Central memory CD8-positive, alpha-beta T cell (primary cell): ENCODE data around the gene PC.

ENCODE experiments used
- ATAC-seq: fragments of 150-1000 bp; cut with Tn5 transposase; replicated peaks from 2 replicates; pipeline ENCODE4 v1.10.0; 2022; ENCODE audit warnings: mild to moderate bottlenecking, moderate FRiP score, moderate number of reproducible peaks; ENCODE audit not compliant: poor library complexity, severe bottlenecking; ENCODE audit errors: extremely low read depth
- DNase-seq, 2 donors: peaks; one replicate each; pipeline ENCODE4 v3.0.0; 2021; ENCODE audit warnings: low spot score in 2 of 2
- H3K27ac Mint-ChIP-seq: one replicate; pipeline ENCODE4 v1.8.0; 2022; ENCODE audit warnings: low read depth, mild to moderate bottlenecking, moderate library complexity, mixed read lengths
- H3K27me3 Mint-ChIP-seq: one replicate; pipeline ENCODE4 v1.8.0; 2022; ENCODE audit warnings: mixed read lengths
- H3K36me3 Mint-ChIP-seq: one replicate; pipeline ENCODE4 v1.8.0; 2022; ENCODE audit warnings: mild to moderate bottlenecking, moderate library complexity, mixed read lengths; ENCODE audit not compliant: insufficient read depth
- H3K4me1 Mint-ChIP-seq: one replicate; pipeline ENCODE4 v1.8.0; 2022; ENCODE audit warnings: mixed read lengths
- H3K4me3 Mint-ChIP-seq: one replicate; pipeline ENCODE4 v1.8.0; 2022; ENCODE audit warnings: mild to moderate bottlenecking, moderate library complexity, mixed read lengths
- H3K9me3 Mint-ChIP-seq: one replicate; pipeline ENCODE4 v1.8.0; 2022; ENCODE audit warnings: mixed read lengths

Gene PC

DNA sequence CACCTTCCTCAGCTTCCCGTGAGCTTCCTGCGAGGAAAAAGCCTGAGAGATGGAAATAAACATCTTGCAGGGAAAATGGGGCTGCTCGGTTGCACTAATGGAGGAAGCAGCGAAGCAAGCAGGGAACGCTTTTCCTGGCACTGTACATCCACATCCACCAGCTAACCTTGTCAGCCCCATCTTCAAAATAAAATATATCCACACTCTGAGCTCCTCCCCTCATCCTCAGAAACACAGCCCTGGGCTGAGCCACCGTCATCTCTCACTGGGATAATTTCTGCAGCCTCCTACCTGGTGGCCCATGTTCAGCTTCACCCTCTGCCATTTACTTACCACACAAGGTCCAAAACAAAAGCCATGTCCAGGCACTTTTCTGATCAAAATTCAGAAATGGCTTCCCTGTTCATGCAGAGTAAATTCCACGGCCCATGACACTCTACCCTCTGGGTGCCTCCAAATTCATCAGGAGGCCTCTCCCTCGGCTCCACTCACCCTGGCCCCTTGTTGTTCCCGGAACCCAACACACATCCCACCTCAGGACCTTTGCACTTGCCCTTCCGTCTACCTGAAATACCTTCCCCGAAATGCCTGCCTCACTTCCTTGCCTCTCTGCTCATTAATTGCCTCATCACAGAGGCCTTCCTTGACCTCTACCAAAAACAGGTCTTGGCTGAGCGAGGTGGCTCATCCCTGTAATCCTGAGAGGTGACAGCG, 29.9 kb upstream of the PC start:
- no peaks in the 10 kb centered on the region for H3K36me3 Mint-ChIP-seq
- ATAC-seq (no peak), DNase-seq (no peak)
- no peaks in the 10 kb centered on the region for H3K9me3 Mint-ChIP-seq
- peaks cover 33% of the 10 kb centered on the region for H3K27me3 Mint-ChIP-seq
- H3K4me3 Mint-ChIP-seq = no peak overlapping the region
- H3K27ac Mint-ChIP-seq = no peak overlapping the region
- H3K4me1 Mint-ChIP-seq = no peaks in the 10 kb centered on the region

DNA sequence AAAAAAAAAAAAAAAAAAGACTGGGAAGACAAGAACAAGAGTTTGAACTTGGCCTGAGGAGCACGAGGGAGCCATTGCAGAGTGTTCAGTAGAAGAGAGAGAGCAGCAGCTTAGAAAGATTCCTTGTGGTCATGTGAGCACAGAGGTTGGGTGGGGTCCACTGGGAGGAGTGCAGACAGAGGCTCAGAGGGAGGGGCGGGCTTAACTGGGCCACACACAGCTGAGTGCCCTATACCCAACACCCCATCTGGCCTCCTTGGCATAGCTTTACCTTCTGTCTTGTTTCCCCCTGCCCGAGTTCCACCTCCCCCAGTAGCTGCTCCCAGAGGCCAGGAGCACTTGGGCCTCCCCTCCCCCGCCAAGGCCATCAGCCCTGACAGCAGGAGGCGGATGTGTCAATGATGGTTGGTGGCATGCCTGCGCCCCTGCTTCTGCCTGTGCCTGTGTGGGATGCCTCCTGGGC, 29.0 kb upstream of the PC start:
- H3K9me3 Mint-ChIP-seq = no peaks in the 10 kb centered on the region
- peaks cover 29% of the 10 kb centered on the region for H3K27me3 Mint-ChIP-seq
- no peak for ATAC-seq
- DNase-seq = no peak
- no peaks in the 10 kb centered on the region for H3K4me1 Mint-ChIP-seq
- no peak overlapping the region for H3K4me3 Mint-ChIP-seq
- H3K36me3 Mint-ChIP-seq = no peaks in the 10 kb centered on the region
- H3K27ac Mint-ChIP-seq = no peak overlapping the region

DNA sequence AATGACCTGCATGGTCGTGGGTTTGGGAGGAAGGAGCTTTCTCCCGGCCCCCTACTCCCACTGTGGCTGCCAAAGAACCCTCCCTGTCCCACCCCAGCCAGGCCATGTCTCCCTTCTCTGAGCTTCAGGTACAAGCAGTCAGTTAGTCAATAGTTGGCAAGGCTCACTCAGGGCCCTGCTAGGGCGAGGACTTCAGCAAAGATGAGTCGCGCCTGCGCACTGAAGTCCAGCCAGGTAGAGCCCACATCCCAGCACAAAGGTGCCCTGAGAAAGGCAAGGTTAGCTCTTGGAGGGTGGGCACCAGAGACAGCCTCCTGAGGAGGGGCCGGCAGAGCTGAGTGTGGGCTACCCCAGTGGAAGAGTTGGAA, 28.0 kb upstream of the PC start:
- no peak for ATAC-seq

DNA sequence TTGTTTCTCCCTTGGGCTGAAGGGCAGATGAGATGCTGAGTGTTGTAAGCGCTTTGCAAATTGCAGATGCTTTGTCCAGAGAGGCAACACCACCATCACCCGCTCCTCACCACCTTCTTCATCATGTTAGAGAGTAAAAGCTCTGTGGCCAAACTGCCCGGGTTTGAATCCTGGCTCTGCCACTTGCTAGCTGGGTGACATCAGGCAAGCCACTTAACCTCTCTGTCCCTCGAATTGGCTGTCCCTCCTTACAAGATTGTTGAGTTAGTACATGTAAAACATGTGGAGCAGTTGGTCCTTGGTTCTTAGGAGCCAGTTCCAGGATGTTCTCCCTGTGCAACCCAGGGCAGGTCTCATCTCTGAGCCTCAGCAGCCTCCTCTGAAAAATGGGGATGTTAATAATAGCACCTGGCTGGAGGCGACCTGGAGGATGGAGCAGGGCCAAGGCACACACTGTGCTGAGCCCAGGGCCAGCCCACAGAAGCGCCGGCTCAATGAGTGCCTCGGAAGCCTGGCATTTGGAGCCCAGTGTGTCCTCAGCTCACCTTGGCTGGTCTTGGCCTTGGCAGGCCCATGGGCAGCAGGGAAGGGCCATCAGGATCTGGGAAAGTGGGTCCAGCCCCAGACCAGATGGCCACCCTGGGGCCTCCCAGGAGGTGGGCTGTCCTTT, 27.5 kb upstream of the PC start:
- no peak overlapping the region for H3K27ac Mint-ChIP-seq
- no peaks in the 10 kb centered on the region for H3K36me3 Mint-ChIP-seq
- DNase-seq (no peak), ATAC-seq (no peak)
- H3K4me3 Mint-ChIP-seq = no peak overlapping the region
- H3K9me3 Mint-ChIP-seq = no peaks in the 10 kb centered on the region
- H3K4me1 Mint-ChIP-seq = no peaks in the 10 kb centered on the region
- peaks cover 21% of the 10 kb centered on the region for H3K27me3 Mint-ChIP-seq

More for the DNA sequence above, 28.0 kb upstream of the PC start:
- no peak for DNase-seq
- H3K27ac Mint-ChIP-seq = no peak overlapping the region
- H3K27me3 Mint-ChIP-seq = peaks cover 22% of the 10 kb centered on the region
- H3K4me1 Mint-ChIP-seq = no peaks in the 10 kb centered on the region
- no peak overlapping the region for H3K4me3 Mint-ChIP-seq
- H3K9me3 Mint-ChIP-seq = no peaks in the 10 kb centered on the region
- H3K36me3 Mint-ChIP-seq = no peaks in the 10 kb centered on the region

DNA sequence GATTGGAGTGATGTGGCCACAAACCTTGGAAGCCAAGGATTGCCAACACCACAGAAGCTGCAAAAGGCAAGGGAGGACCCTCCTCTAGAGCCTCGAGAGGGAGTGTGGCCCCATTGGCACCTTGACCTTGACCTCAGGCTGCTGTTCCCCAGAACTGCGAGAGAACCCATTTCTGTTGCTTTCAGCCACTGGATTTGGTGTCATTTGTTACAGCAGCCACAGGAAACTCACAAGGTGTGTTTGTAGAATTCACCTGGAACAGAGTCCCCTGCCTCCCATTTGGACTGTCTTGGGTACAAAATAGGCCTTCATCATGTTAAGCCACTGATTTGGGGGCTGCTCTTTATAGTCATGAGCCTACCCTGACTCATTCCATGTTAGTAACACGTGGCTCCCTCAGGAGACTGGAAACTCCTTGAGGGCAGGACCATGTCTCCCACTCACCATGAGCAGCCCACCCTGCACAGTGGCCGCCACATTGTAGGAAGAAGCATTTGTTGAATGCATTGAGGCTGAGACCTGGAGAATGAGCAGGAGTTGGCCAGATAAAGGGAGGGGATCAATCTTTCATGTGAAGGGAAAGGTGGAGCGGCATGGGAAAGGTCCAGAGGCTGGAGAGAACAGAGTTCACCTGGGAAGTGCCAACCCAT, 25.2 kb upstream of the PC start:
- DNase-seq (no peak), ATAC-seq (no peak)
- H3K27ac Mint-ChIP-seq = no peak overlapping the region
- no peaks in the 10 kb centered on the region for H3K4me1 Mint-ChIP-seq
- H3K27me3 Mint-ChIP-seq = peaks cover 11% of the 10 kb centered on the region
- H3K36me3 Mint-ChIP-seq = no peaks in the 10 kb centered on the region
- H3K9me3 Mint-ChIP-seq = no peaks in the 10 kb centered on the region
- H3K4me3 Mint-ChIP-seq = no peak overlapping the region

DNA sequence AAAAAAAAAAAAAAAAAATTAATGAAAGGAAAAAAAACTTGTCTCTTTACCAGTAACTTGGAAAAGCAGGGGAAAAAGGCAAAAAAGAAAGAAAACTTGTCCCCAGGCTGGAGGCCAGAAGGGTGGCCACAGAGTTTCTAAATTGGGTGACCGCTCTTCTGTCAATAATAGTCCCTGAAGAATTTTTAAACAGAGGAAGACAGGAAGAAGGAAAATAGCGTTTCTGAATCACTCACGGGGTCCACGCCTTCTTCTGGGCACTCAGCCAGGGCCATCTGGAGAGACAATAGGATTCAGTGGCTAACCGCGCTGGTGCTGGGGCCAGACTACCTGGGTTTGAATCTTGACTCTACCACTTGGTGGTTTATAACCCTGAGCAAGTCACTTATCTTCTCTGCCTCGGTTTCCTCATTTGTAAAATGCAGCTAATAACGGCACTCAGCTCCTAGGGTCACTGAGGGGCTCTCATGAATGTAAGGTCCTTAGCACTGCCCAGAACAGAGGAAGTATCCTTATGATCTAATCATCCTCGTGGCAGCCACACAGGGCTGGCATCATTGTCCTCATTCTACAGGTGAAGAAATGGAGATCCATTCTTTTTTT, 23.9 kb upstream of the PC start:
- Mint-ChIP-seq H3K4me3 (no peak overlapping the region), H3K27ac (no peak overlapping the region), H3K36me3 (no peaks in the 10 kb centered on the region), H3K9me3 (no peaks in the 10 kb centered on the region), H3K27me3 (peaks cover 11% of the 10 kb centered on the region), H3K4me1 (no peaks in the 10 kb centered on the region)
- DNase-seq = no peak
- no peak for ATAC-seq

DNA sequence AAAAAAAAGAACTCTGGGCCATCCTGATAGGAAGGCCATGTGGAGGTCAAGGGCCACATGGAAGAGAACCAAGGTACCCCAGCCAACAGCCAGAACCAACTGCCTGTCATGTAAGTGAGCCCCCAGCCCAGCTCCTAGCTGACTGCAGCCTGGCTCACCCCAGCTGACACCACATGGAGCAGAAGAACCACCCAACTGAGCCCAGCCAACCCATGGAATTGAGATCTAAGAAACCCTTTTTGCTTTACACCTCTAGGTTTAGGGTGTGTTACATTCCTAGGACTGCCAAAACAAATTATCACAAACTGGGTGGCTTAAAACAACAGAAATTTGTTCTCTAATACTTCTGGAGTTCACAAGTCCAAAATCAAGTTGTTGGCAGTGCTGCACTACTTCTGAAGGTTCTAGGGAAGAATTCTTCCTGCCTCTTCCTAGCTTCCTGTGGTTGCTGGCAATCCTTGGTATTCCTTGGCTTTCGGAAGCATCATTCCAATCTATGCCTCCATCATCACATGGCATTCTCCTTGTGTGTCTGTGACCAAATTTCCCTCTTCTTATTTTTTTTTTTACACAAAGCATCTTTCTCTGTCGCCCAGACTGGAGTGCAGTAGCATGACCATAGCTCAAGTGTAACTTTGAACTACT, 21.3 kb upstream of the PC start:
- H3K4me1 Mint-ChIP-seq = no peaks in the 10 kb centered on the region
- H3K27me3 Mint-ChIP-seq = peaks cover 14% of the 10 kb centered on the region
- H3K4me3 Mint-ChIP-seq = no peak overlapping the region
- no peaks in the 10 kb centered on the region for H3K36me3 Mint-ChIP-seq
- H3K27ac Mint-ChIP-seq = no peak overlapping the region
- ATAC-seq (no peak), DNase-seq (no peak)
- H3K9me3 Mint-ChIP-seq = no peaks in the 10 kb centered on the region

DNA sequence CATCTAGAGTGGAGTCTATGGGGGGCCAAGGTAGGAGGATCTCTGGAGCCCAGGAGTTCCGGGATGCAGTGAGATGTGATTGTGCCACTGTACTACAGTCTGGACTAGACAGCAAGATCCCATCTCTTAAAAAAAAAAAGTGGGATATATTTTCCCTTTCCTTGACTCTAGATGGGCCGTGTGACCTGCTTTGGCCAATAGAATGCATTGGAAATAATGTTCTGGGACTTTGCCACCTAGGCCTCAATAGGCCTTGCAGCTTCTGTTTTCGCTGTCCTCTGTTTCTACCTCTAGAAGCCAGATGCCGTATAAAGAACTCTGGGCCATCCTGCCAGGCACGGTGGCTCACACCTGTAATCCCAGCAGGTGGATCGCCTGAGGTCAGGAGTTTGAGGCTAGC, 20.5 kb upstream of the PC start:
- DNase-seq (no peak), ATAC-seq (no peak)
- Mint-ChIP-seq H3K9me3 (no peaks in the 10 kb centered on the region), H3K27ac (no peak overlapping the region), H3K27me3 (peaks cover 11% of the 10 kb centered on the region), H3K4me3 (no peak overlapping the region), H3K36me3 (no peaks in the 10 kb centered on the region), H3K4me1 (no peaks in the 10 kb centered on the region)

DNA sequence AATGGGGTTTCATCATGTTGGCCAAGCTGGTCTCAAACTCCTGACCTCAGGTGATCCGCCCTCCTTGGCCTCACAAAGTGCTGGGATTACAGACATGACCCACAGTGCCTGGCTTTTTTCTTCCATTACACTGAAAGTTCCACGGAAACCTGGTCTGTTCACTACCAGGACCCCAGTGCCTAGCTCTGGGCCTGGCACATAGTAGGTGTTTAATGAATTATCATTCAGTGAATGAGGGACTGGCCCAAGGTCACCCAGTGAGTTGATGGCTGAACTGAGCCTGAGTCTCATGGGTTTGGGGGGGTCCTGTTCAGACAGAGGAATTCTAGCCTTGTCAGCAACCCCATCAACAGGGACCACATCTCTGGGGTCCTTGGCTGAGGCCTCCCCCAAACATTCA, 20.0 kb upstream of the PC start:
- no peak overlapping the region for H3K4me3 Mint-ChIP-seq

DNA sequence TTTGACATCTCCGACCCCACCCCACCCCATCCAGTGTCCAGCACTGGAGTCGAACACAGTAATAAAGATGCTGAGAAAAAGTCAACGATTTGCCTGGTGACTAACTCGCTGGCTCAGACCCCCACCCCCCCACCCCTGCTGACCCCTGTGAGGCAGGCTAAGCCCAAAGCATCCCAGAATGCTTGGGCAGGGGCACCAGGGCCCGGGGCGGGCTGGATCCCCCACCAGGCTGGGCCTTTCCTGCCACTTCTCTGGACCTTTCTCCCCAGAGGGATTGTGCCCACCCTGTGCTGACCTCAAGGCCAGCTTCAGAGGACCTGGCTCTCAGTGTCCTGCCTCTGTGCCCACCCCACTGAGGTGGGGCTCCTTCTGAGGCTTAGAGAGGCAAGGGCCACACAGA, 18.7 kb upstream of the PC start:
- no peak overlapping the region for H3K27ac Mint-ChIP-seq
- DNase-seq (no peak), ATAC-seq (no peak)
- no peaks in the 10 kb centered on the region for H3K9me3 Mint-ChIP-seq
- H3K36me3 Mint-ChIP-seq = no peaks in the 10 kb centered on the region
- H3K4me1 Mint-ChIP-seq = no peaks in the 10 kb centered on the region
- H3K27me3 Mint-ChIP-seq = peaks cover 11% of the 10 kb centered on the region
- H3K4me3 Mint-ChIP-seq = no peak overlapping the region

More for the DNA sequence above, 20.0 kb upstream of the PC start:
- H3K27ac Mint-ChIP-seq = no peak overlapping the region
- peaks cover 11% of the 10 kb centered on the region for H3K27me3 Mint-ChIP-seq
- no peaks in the 10 kb centered on the region for H3K36me3 Mint-ChIP-seq
- ATAC-seq (no peak), DNase-seq (no peak)
- H3K9me3 Mint-ChIP-seq = no peaks in the 10 kb centered on the region
- no peaks in the 10 kb centered on the region for H3K4me1 Mint-ChIP-seq

DNA sequence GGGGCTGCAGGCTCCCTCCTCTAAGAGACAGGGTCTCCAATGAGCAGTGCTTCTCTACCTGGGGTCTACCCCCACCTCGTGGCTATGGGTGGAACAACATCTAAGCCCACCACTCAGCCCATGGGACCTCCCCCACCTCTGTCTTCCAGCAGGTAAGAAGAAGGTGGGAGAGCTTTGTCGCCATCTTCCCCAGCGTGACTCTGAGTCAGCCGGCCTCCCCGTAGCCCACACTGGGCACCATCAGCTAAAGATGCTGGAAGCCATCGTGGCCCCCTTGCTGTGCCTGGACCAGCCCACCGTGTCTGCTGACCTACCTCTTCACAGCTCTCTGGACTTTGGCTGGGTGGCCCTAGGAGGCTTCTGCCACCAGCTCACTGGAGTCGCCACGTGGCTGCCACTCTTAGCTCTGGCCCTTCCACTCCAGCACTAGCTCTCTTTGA, 17.9 kb upstream of the PC start:
- Mint-ChIP-seq H3K4me3 (no peak overlapping the region), H3K27ac (no peak overlapping the region), H3K9me3 (no peaks in the 10 kb centered on the region), H3K4me1 (no peaks in the 10 kb centered on the region), H3K36me3 (no peaks in the 10 kb centered on the region), H3K27me3 (peaks cover 14% of the 10 kb centered on the region)
- ATAC-seq = no peak
- DNase-seq = no peak

DNA sequence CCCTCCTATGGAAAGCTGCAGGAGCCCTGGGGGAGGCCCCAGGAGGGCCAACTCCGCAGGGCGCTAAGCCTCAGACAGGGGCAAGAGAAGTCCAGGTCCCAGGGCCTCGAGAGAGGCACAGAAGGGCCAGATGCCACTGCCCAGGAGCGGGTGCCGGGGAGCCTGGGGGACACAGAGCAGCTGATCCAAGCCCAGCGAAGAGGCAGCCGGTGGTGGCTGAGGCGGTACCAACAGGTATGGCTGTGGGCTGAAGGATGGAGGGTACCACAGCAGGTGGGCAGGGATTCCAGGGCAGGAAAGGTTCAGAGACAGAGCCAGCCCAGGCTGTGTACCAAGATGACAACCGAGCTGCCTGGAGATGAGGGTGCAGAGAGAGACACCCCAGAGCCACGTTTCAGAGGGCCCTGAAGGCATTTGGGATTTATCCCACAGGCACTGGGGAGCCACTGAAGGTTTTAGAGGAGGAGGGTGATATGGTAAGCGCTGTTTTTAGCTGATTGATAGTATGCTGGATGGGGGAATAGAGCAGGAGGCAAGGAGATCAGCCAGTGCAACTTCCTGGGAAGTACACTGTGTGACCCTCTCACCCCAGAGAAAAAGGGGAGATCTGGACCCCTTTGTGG, 17.3 kb upstream of the PC start:
- peaks cover 19% of the 10 kb centered on the region for H3K27me3 Mint-ChIP-seq
- DNase-seq = no peak
- H3K4me3 Mint-ChIP-seq = no peak overlapping the region
- no peaks in the 10 kb centered on the region for H3K36me3 Mint-ChIP-seq
- H3K27ac Mint-ChIP-seq = no peak overlapping the region
- H3K4me1 Mint-ChIP-seq = no peaks in the 10 kb centered on the region
- ATAC-seq = no peak
- H3K9me3 Mint-ChIP-seq = no peaks in the 10 kb centered on the region
